HG02981 (cell line): ENCODE data around the gene DHX8.

ENCODE experiments used
- ATAC-seq: cut with Tn5 transposase; IDR thresholded peaks from one replicate; pipeline ENCODE4 v1.9.1; 2021; ENCODE audit warnings: mild to moderate bottlenecking, moderate library complexity; ENCODE audit not compliant: unreplicated experiment

The DHX8 gene

GRCh38 chr17:43572368-43572980 lies 88.7 kb downstream of the DHX8 start:
- no peak for ATAC-seq

- no peak for ATAC-seq
Observed at GRCh38 chr17:43573579-43574321, 90.0 kb downstream of the DHX8 start.

- no peak for ATAC-seq
Observed at GRCh38 chr17:43574348-43574747, 90.6 kb downstream of the DHX8 start.

- ATAC-seq: no peak
Observed at GRCh38 chr17:43574896-43575525, 91.2 kb downstream of the DHX8 start.
